Endothelial cell of umbilical vein (primary cell): ENCODE data around the gene MCCC2. TPM values are rescaled to one million over a fixed set of nuclear protein-coding genes. Genes with fewer than 3 reads are reported as not detected.

Source experiments
- BruUV-seq: library from RNA; stranded (reverse); fragments of 400-500 nt; replicated peaks from 2 replicates; lab custom pipeline; 2021; lab: Mats Ljungman, UMichigan
- CTCF ChIA-PET: fragments of 300-600, 350-600 bp; sonication (Branson Sonifier 250); formaldehyde crosslinking; loops from one replicate; lab custom pipeline; 2021; ENCODE audit warnings: antibody characterized with exemption, inconsistent platforms; lab: Charles Lee
- POLR2A ChIA-PET: fragments of 300-600, 350-600 bp; sonication (Branson Sonifier 250); formaldehyde crosslinking; loops from one replicate; lab custom pipeline; 2021; ENCODE audit warnings: antibody characterized with exemption, inconsistent platforms; lab: Charles Lee
- DNase-seq: peaks from one replicate; pipeline ENCODE4 v3.0.0-alpha.2; 2011; ENCODE audit warnings: low read depth, low spot score
- FAIRE-seq: peaks from 2 replicates; lab custom pipeline; 2011; peaks lifted over from hg19 to GRCh38; lab: Jason Lieb, UNC
- H2AFZ ChIP-seq: 2 replicates; pipeline ENCODE4 v1.6.0; 2012; ENCODE audit warnings: low read depth, low read length, control low read depth, inconsistent platforms
- H3K27ac ChIP-seq: 2 replicates; pipeline ENCODE4 v1.5.1; 2011; ENCODE audit warnings: low read depth, mild to moderate bottlenecking, control low read depth, low read length, moderate library complexity; ENCODE audit not compliant: insufficient read depth
- H3K27me3 ChIP-seq, 2 experiments: 2 replicates each; pipeline versions ENCODE4 v1.6.0 to v1.6.1; 2011; ENCODE audit warnings: low read length in 2 of 2, mixed read lengths in 1 of 2; ENCODE audit not compliant: control insufficient read depth in 2 of 2, insufficient read depth in 2 of 2
- H3K36me3 ChIP-seq, 2 experiments: 2 replicates in 1 of 2; 3 replicates in 1 of 2; pipeline ENCODE4 v1.5.1; 2011; ENCODE audit warnings: low read length in 2 of 2, mild to moderate bottlenecking in 1 of 2, moderate library complexity in 1 of 2; ENCODE audit not compliant: control insufficient read depth in 2 of 2, insufficient read depth in 2 of 2; ENCODE audit errors: extremely low read depth in 1 of 2
- H3K4me1 ChIP-seq: 3 replicates; pipeline ENCODE4 v1.5.1; 2011; ENCODE audit warnings: mild to moderate bottlenecking, low read length; ENCODE audit not compliant: control insufficient read depth, insufficient read depth; ENCODE audit errors: extremely low read depth
- H3K4me2 ChIP-seq: 2 replicates; pipeline ENCODE4 v1.6.1; 2011; ENCODE audit warnings: low read length, control low read depth, mixed read lengths; ENCODE audit not compliant: insufficient read depth
- H3K4me3 ChIP-seq, 3 experiments: fragments of 200-600 bp in 1 of 3; sonication (generic), shearing (Covaris generic) in 1 of 3; replicated peaks in 1 of 3; 2 replicates each; pipeline ENCODE4 v1.5.1; 2011 to 2016; ENCODE audit warnings: control low read depth in 3 of 3, low read length in 3 of 3, mild to moderate bottlenecking in 2 of 3, inconsistent platforms in 1 of 3, low read depth in 1 of 3, moderate library complexity in 1 of 3; ENCODE audit not compliant: insufficient read depth in 1 of 3
- H3K79me2 ChIP-seq: 2 replicates; pipeline ENCODE4 v1.6.0; 2012; ENCODE audit warnings: low read length, inconsistent platforms; ENCODE audit not compliant: control insufficient read depth, insufficient read depth
- H3K9ac ChIP-seq: replicated peaks from 2 replicates; pipeline ENCODE3; 2011; ENCODE audit warnings: low read length, control low read depth; ENCODE audit not compliant: insufficient read depth; ENCODE audit errors: extremely low read depth
- H3K9me1 ChIP-seq: replicated peaks from 3 replicates; pipeline ENCODE4 v1.6.0; 2011; ENCODE audit warnings: mild to moderate bottlenecking, low read length; ENCODE audit not compliant: control insufficient read depth, insufficient read depth; ENCODE audit errors: extremely low read depth
- H3K9me3 ChIP-seq: replicated peaks from 2 replicates; pipeline ENCODE4 v1.5.1; 2012; ENCODE audit warnings: low read length, inconsistent platforms; ENCODE audit not compliant: control insufficient read depth, insufficient read depth
- H4K20me1 ChIP-seq: replicated peaks from 2 replicates; pipeline ENCODE3; 2011; ENCODE audit warnings: mild to moderate bottlenecking, low read length; ENCODE audit not compliant: control insufficient read depth, insufficient read depth; ENCODE audit errors: extremely low read depth
- CTCF ChIP-seq, 2 donors: IDR thresholded peaks; 1 replicate in 1 of 2; 2 replicates in 1 of 2; pipeline ENCODE4 v1.5.1; 2011; ENCODE audit warnings: low read length in 2 of 2, mild to moderate bottlenecking in 2 of 2, moderate library complexity in 2 of 2, control low read depth in 1 of 2, inconsistent platforms in 1 of 2, low read depth in 1 of 2; ENCODE audit not compliant: insufficient read depth in 1 of 2; ENCODE audit errors: extremely low read depth in 1 of 2
- EZH2 ChIP-seq: IDR thresholded peaks from 2 replicates; pipeline ENCODE4 v1.6.1; 2012; ENCODE audit warnings: borderline replicate concordance, low read depth, mild to moderate bottlenecking, moderate library complexity, low read length, inconsistent platforms; ENCODE audit not compliant: severe bottlenecking
- FOS ChIP-seq: IDR thresholded peaks from 2 replicates; pipeline ENCODE4 v1.6.1; 2011; ENCODE audit warnings: mild to moderate bottlenecking, low read length, moderate library complexity, borderline replicate concordance; ENCODE audit not compliant: insufficient read depth
- GATA2 ChIP-seq: IDR thresholded peaks from 2 replicates; pipeline ENCODE4 v1.7.0; 2011; ENCODE audit warnings: low read depth, mild to moderate bottlenecking, moderate library complexity, mixed read lengths, low read length; ENCODE audit not compliant: insufficient read length, insufficient read depth
- JUN ChIP-seq: IDR thresholded peaks from 2 replicates; pipeline ENCODE4 v1.6.1; 2011; ENCODE audit warnings: borderline replicate concordance, low read depth; ENCODE audit not compliant: insufficient read length, insufficient read depth
- MYC ChIP-seq: IDR thresholded peaks from one replicate; pipeline ENCODE4 v1.6.1; 2011; ENCODE audit warnings: mild to moderate bottlenecking, low read depth, low read length
- POLR2A ChIP-seq: IDR thresholded peaks from 2 replicates; pipeline ENCODE4 v1.6.1; 2012; ENCODE audit warnings: low read depth, mild to moderate bottlenecking, control low read depth, low read length
- POLR2AphosphoS5 ChIP-seq: IDR thresholded peaks from 2 replicates; pipeline ENCODE4 v1.6.1; 2012; ENCODE audit warnings: low read depth, mild to moderate bottlenecking, control low read depth, low read length, moderate library complexity; ENCODE audit not compliant: insufficient read depth
- dilution Hi-C: fragments of 300-500 bp; cut with MboI; formaldehyde crosslinking; loops from one replicate; pipeline ENCODE4 v1.15.0; 2019; ENCODE audit warnings: low sequenced_read_pairs; ENCODE audit not compliant: extremely low pct_ligation_motif_present
- intact Hi-C: fragments of 100-400 bp; cut with micrococcal nuclease; formaldehyde crosslinking; loops from one replicate; pipeline ENCODE4 v1.10.0; 2022
- polyA plus RNA-seq, 4 experiments: library from polyadenylated mRNA; depleted of rRNA in 3 of 4; stranded (reverse) in 3 of 4; unstranded in 1 of 4; fragments of >200 nt; gene quantifications; 2 replicates each; pipeline versions ENCODE4 v1.2.1 to v1.2.3, GENCODE V29; 2011 to 2012; ENCODE audit warnings: missing spikeins in 1 of 4
- total RNA-seq: library from RNA; stranded (reverse); gene quantifications from 2 replicates; pipeline ENCODE4 v1.2.3, GENCODE V29; 2021
- TF ChIP-seq, protein P1 (sequence below): IDR thresholded peaks from 2 replicates; pipeline ENCODE4 v1.6.1; 2011; ENCODE audit not compliant: insufficient read depth, insufficient read length

The MCCC2 gene
- total and polyA plus RNA-seq, 2 donors (not counting 3 experiments of a cell fraction or from before 2014, with no cell fraction given) = 27.9 to 28.6 TPM

DNA sequence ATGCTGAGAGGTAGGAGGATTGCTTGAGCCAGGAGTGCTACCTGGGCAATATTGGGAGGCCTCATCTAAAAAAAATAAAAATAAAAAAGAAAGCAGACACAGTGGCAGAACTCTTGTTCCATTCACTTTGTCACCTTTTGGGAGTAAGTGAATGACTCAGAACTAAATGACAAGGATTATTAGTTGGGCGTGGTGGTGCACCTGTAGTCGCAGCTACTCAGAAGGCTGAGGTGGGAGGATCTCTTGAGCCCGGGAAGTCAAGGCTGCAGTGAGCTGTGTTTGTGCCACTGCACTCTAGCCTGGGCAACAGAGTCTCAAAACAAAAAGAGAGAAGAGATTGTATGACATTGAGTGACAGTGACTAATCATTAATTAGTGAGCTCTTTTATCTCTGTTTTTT is 34.1 kb downstream of the MCCC2 start:
- Histone ChIP-seq H3K4me1 (no peaks in the 10 kb centered on the region), H3K27me3 (no peaks in the 10 kb centered on the region), H2AFZ (no peak overlapping the region), H3K79me2 (no peaks in the 10 kb centered on the region), H4K20me1 (no peaks in the 10 kb centered on the region), H3K9me1 (no peaks in the 10 kb centered on the region), H3K4me3 (no peak overlapping the region), H3K9ac (no peak overlapping the region), H3K27ac (no peak overlapping the region), H3K36me3 (peaks cover 0 to 3% of the 10 kb centered on the region in 2 experiments), H3K9me3 (no peaks in the 10 kb centered on the region), H3K4me2 (no peak overlapping the region)
- dilution Hi-C loops = no loop called here
- intact Hi-C loops = no loop called here
- FAIRE-seq = no peak
- ChIA-PET CTCF (interaction anchor here (0.7 to 1.8 kb wide), 2 partner anchors 9 to 20 kb away, joined by 3 to 4 read pairs; no protein-coding TSS in a partner anchor), POLR2A (no interaction called here)
- no TSS peak for BruUV-seq
- DNase-seq = no peak
- TF ChIP-seq, protein P1, sequence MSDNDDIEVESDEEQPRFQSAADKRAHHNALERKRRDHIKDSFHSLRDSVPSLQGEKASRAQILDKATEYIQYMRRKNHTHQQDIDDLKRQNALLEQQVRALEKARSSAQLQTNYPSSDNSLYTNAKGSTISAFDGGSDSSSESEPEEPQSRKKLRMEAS = no peak
- TF ChIP-seq FOS (no peak), GATA2 (no peak), POLR2A (no peak), EZH2 (no peak)

DNA sequence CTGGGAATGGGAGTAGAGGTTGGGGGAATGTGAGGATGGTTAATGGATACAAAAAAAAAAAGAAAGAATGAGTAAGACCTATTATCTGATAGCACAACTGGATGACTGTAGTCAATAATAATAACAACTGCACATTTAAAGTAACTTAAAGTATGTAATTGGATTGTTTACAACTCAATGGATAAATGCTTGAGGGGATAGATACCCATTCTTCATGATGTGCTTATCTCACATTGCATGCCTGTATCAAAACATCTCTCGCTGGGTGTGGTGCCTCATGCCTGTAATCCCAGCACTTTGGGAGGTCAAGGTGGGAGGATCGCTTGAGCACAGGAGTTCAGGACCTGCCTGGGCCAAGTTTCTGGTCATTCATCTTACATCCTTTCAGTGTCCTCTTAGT is 34.6 kb downstream of the MCCC2 start:
- POLR2A ChIA-PET = no interaction called here
- H4K20me1 ChIP-seq = no peaks in the 10 kb centered on the region
- H2AFZ ChIP-seq = no peak overlapping the region
- H3K4me2 ChIP-seq = no peak overlapping the region
- FAIRE-seq = no peak
- dilution Hi-C loops (no loop called here), intact Hi-C loops (no loop called here)
- no peaks in the 10 kb centered on the region for H3K27me3 ChIP-seq
- H3K27ac ChIP-seq = no peak overlapping the region
- TF ChIP-seq JUN (no peak), POLR2AphosphoS5 (no peak), MYC (no peak), CTCF (IDR thresholded peaks at IDR 0.05; ENCODE audit: extremely low read depth in 1 of 2, insufficient read depth in 1 of 2, low read depth in 1 of 2, low read length in 2 of 2) (no peak), GATA2 (no peak), FOS (no peak), POLR2A (no peak), EZH2 (no peak)
- TF ChIP-seq, protein P1 = no peak
- H3K9me3 ChIP-seq = no peaks in the 10 kb centered on the region
- no TSS peak for BruUV-seq
- CTCF ChIA-PET = interaction anchor here (0.7 to 1.8 kb wide), 2 partner anchors 9 to 20 kb away, joined by 3 to 4 read pairs; no protein-coding TSS in a partner anchor
- DNase-seq = no peak
- no peaks in the 10 kb centered on the region for H3K79me2 ChIP-seq
- peaks cover 0 to 3% of the 10 kb centered on the region in 2 experiments for H3K36me3 ChIP-seq
- no peaks in the 10 kb centered on the region for H3K9me1 ChIP-seq
- no peaks in the 10 kb centered on the region for H3K4me1 ChIP-seq
- H3K4me3 ChIP-seq = no peak overlapping the region
- H3K9ac ChIP-seq = no peak overlapping the region
